Vagina (tissue), 2 donors: ENCODE results near the gene BPIFB6.

Experiments
- CTCF ChIP-seq, 3 experiments: fragments of 450-650 bp in 2 of 3; fragments of 200-600 bp in 1 of 3; sonication (generic) in 1 of 3; IDR thresholded peaks; one replicate each; pipeline ENCODE4 v1.5.1; 2017 to 2019; ENCODE audit warnings: antibody characterized with exemption in 3 of 3, mild to moderate bottlenecking in 2 of 3, moderate library complexity in 2 of 3
- POLR2A ChIP-seq, 2 donors: fragments of 450-650 bp; IDR thresholded peaks; one replicate each; pipeline ENCODE4 v1.6.1; 2017; ENCODE audit warnings: antibody characterized with exemption in 2 of 2, mild to moderate bottlenecking in 2 of 2, moderate library complexity in 2 of 2

- TF ChIP-seq CTCF (IDR thresholded peaks at IDR 0.05) = no peak
- no peak for TF ChIP-seq POLR2A (IDR thresholded peaks at IDR 0.05)
Observed at GRCh38 chr20:33093074-33093473, 61.6 kb downstream of the BPIFB6 start.
